Measurements from ENCODE around the gene PKM.

Gene PKM

DNA sequence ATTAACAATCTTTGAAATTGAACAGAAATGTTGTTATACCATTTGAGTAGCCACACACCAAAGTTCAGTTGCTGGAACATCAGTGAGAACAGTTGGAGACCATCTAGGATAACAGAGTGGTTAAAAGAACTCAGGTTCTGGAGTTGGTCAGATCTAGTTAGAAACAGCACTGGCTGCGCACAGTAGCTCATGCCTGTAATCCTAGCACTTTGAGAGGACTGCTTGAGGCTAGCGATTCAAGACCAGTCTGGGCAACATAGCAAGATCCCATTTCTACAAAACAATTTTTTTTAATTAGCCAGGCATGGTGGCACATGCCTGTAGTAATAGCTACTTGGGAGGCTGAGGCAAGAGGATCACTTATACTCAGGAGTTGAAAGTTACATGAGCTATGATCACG, 7.6 kb upstream of the PKM start:
- Histone ChIP-seq H3K27me3 (ENCODE audit: insufficient read depth, low read length, poor library complexity) (no peaks in the 10 kb centered on the region), H3K4me2 (ENCODE audit: insufficient read depth, low read length) (no peak overlapping the region), H3K27ac (ENCODE audit: low read length) (peak overlapping the region; percentile 51; the same call in 1 of the 2 replicates), H3K79me2 (ENCODE audit: insufficient read depth, low read length) (no peaks in the 10 kb centered on the region), H2AFZ (ENCODE audit: low read depth, low read length) (no peak overlapping the region), H3K36me3 (ENCODE audit: insufficient read depth, low read length) (peaks cover 35% of the 10 kb centered on the region), H3K9me3 (ENCODE audit: insufficient read depth, low read length, severe bottlenecking) (no peaks in the 10 kb centered on the region), H3K4me3 (ENCODE audit: low read depth in 1 of 2, low read length in 2 of 2) (no peak overlapping the region), H3K9ac (ENCODE audit: low read depth, low read length) (no peak overlapping the region), H3K4me1 (ENCODE audit: insufficient read depth, low read length) (peaks cover 28% of the 10 kb centered on the region), H4K20me1 (ENCODE audit: insufficient read depth, low read length) (no peaks in the 10 kb centered on the region)
- no peak for TF ChIP-seq EZH2 (IDR thresholded peaks at IDR 0.05; ENCODE audit: borderline replicate concordance, low read depth, low read length, severe bottlenecking)
- TF ChIP-seq, protein P1, sequence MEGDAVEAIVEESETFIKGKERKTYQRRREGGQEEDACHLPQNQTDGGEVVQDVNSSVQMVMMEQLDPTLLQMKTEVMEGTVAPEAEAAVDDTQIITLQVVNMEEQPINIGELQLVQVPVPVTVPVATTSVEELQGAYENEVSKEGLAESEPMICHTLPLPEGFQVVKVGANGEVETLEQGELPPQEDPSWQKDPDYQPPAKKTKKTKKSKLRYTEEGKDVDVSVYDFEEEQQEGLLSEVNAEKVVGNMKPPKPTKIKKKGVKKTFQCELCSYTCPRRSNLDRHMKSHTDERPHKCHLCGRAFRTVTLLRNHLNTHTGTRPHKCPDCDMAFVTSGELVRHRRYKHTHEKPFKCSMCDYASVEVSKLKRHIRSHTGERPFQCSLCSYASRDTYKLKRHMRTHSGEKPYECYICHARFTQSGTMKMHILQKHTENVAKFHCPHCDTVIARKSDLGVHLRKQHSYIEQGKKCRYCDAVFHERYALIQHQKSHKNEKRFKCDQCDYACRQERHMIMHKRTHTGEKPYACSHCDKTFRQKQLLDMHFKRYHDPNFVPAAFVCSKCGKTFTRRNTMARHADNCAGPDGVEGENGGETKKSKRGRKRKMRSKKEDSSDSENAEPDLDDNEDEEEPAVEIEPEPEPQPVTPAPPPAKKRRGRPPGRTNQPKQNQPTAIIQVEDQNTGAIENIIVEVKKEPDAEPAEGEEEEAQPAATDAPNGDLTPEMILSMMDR (IDR thresholded peaks at IDR 0.05; ENCODE audit: borderline replicate concordance, extremely low read depth, low read length, poor library complexity, severe bottlenecking) = no peak
- ATAC-seq (ENCODE audit: insufficient read depth, low read depth) (no peak), DNase-seq (no peak)

DNA sequence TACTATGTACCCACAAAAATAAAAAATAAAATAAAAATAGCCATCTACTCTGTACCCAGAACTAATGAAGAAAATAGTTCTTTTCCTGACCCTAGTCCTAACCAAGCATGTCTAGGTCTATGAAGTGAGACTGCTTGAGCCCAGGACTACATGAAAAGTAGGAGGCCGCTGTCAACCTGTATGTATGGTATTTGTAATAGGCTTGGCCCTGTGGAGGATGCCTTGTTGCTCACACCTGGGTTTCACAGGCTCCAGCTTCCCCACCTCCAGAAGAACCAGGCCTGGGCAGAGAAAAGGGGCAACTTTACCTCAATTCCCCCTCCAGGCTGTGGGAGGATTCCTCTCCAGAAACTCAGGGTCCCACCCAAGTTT, 6.8 kb upstream of the PKM start:
- Histone ChIP-seq H4K20me1 (ENCODE audit: insufficient read depth, low read length) (no peaks in the 10 kb centered on the region), H3K4me2 (ENCODE audit: insufficient read depth, low read length) (0 out of 2 replicates have a peak overlapping the region, but pooled peaks have one; percentile 71), H3K27ac (ENCODE audit: low read length) (peak overlapping the region; percentile 92), H3K36me3 (ENCODE audit: insufficient read depth, low read length) (peaks cover 28% of the 10 kb centered on the region), H3K79me2 (ENCODE audit: insufficient read depth, low read length) (no peaks in the 10 kb centered on the region), H3K27me3 (ENCODE audit: insufficient read depth, low read length, poor library complexity) (no peaks in the 10 kb centered on the region), H3K4me1 (ENCODE audit: insufficient read depth, low read length) (peaks cover 30% of the 10 kb centered on the region), H3K4me3 (ENCODE audit: low read depth in 1 of 2, low read length in 2 of 2) (no peak overlapping the region), H3K9ac (ENCODE audit: low read depth, low read length) (0 out of 2 replicates have a peak overlapping the region, but pooled peaks have one; percentile 23), H3K9me3 (ENCODE audit: insufficient read depth, low read length, severe bottlenecking) (no peaks in the 10 kb centered on the region), H2AFZ (ENCODE audit: low read depth, low read length) (no peak overlapping the region)
- ATAC-seq (ENCODE audit: insufficient read depth, low read depth) (peak; percentile 47), DNase-seq (peak; percentile 6)
- TF ChIP-seq, protein P1 (IDR thresholded peaks at IDR 0.05; ENCODE audit: borderline replicate concordance, extremely low read depth, low read length, poor library complexity, severe bottlenecking) = no peak
- TF ChIP-seq EZH2 (IDR thresholded peaks at IDR 0.05; ENCODE audit: borderline replicate concordance, low read depth, low read length, severe bottlenecking) = no peak

DNA sequence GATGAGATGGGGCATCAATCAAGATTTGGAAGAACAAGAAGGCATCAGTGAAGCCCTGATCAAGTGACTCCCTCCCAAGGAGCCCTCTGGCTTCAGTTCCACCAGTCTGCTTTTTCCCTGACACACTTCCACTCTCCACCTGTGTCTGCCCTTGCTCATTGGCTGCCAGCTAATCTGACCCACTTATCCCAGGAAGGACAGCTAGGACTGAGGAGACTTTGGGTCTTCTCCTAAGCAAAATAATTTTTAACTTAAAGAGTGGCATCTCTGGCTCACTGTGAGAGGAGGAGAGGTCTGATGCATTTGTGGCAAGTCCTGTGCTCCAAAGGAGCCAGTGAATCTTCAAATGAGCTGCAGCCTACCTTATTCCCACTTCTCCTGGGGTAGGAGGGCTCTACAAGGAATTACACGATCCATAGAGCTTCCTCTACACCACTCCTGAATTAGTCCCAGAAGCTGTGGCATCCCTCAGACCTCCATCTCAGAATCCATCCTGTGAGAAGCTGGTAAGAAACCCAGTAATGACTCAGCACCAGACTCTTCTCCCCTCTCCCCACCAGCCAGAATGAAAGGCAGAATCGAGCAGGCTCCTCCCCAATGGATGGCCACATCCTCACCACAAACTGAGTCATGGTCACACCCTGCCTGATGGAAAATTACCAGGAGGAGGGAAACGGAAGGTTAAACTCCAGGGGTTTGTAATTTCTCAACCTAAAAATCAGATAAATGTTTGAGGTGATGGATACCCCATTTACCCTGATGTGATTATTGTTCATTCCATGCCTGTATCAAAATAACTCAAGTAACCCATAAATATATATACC, 6.3 kb upstream of the PKM start:
- H3K36me3 ChIP-seq (ENCODE audit: insufficient read depth, low read length) = peaks cover 22% of the 10 kb centered on the region
- peak overlapping the region; percentile 54 for H3K9ac ChIP-seq (ENCODE audit: low read depth, low read length)
- H3K27me3 ChIP-seq (ENCODE audit: insufficient read depth, low read length, poor library complexity) = no peaks in the 10 kb centered on the region
- no peaks in the 10 kb centered on the region for H3K9me3 ChIP-seq (ENCODE audit: insufficient read depth, low read length, severe bottlenecking)
- TF ChIP-seq, protein P1 (IDR thresholded peaks at IDR 0.05; ENCODE audit: borderline replicate concordance, extremely low read depth, low read length, poor library complexity, severe bottlenecking) = no peak
- TF ChIP-seq EZH2 (IDR thresholded peaks at IDR 0.05; ENCODE audit: borderline replicate concordance, low read depth, low read length, severe bottlenecking) = no peak
- H3K4me3 ChIP-seq (ENCODE audit: low read depth in 1 of 2, low read length in 2 of 2) = peak overlapping the region; percentile 6 to 49; a peak in 3 of 4 replicates
- ATAC-seq (ENCODE audit: insufficient read depth, low read depth) (peak; percentile 96), DNase-seq (peak; percentile 88)
- H4K20me1 ChIP-seq (ENCODE audit: insufficient read depth, low read length) = no peaks in the 10 kb centered on the region
- peaks cover 36% of the 10 kb centered on the region for H3K4me1 ChIP-seq (ENCODE audit: insufficient read depth, low read length)
- H3K79me2 ChIP-seq (ENCODE audit: insufficient read depth, low read length) = no peaks in the 10 kb centered on the region
- H3K27ac ChIP-seq (ENCODE audit: low read length) = peak overlapping the region; percentile 92
- no peak overlapping the region for H2AFZ ChIP-seq (ENCODE audit: low read depth, low read length)
- H3K4me2 ChIP-seq (ENCODE audit: insufficient read depth, low read length) = peak overlapping the region; percentile 71
